ENCODE measurements around the gene DLK1.

GRCh38 chr14:100698666-100699448 lies 27.8 kb upstream of the DLK1 start:
- TF ChIP-seq CTCF (IDR thresholded peaks at IDR 0.05) (no peak), POLR2A (IDR thresholded peaks at IDR 0.05) (no peak)
